Measurements from ENCODE around the gene AP3B1.

The AP3B1 gene

GRCh38 chr5:78005021-78005785, 289.3 kb downstream of the AP3B1 start:
- no peak for DNase-seq (ENCODE audit: low read depth in 2 of 2, low spot score in 1 of 2)

- DNase-seq (ENCODE audit: low read depth in 2 of 2, low spot score in 1 of 2), result no peak
These were observed 289.9 kb downstream of the AP3B1 start for GRCh38 chr5:78004559-78004958.

- no peak for DNase-seq (ENCODE audit: low read depth in 2 of 2, low spot score in 1 of 2)
These were observed 290.6 kb downstream of the AP3B1 start for GRCh38 chr5:78003919-78004318.

GRCh38 chr5:78003450-78003849, 291.0 kb downstream of the AP3B1 start:
- DNase-seq (ENCODE audit: low read depth in 2 of 2, low spot score in 1 of 2), result no peak

- DNase-seq (ENCODE audit: low read depth in 2 of 2, low spot score in 1 of 2), result no peak
These were observed 291.8 kb downstream of the AP3B1 start for GRCh38 chr5:78002690-78003089.

- no peak for DNase-seq (ENCODE audit: low read depth in 2 of 2, low spot score in 1 of 2)
These were observed 293.3 kb downstream of the AP3B1 start for GRCh38 chr5:78001197-78001596.

- DNase-seq (ENCODE audit: low read depth in 2 of 2, low spot score in 1 of 2), result no peak
These were observed 294.3 kb downstream of the AP3B1 start for GRCh38 chr5:78000191-78000590.

- DNase-seq (ENCODE audit: low read depth in 2 of 2, low spot score in 1 of 2), result no peak
These were observed 295.1 kb downstream of the AP3B1 start for GRCh38 chr5:77999399-77999798.

GRCh38 chr5:77996943-77997342, 297.6 kb downstream of the AP3B1 start:
- DNase-seq (ENCODE audit: low read depth in 2 of 2, low spot score in 1 of 2), result no peak

GRCh38 chr5:77995793-77996409, 298.6 kb downstream of the AP3B1 start:
- DNase-seq (ENCODE audit: low read depth in 2 of 2, low spot score in 1 of 2), result no peak

GRCh38 chr5:77994943-77995342, 299.6 kb downstream of the AP3B1 start:
- no peak for DNase-seq (ENCODE audit: low read depth in 2 of 2, low spot score in 1 of 2)

- DNase-seq (ENCODE audit: low read depth in 2 of 2, low spot score in 1 of 2), result no peak
These were observed 300.6 kb downstream of the AP3B1 start for GRCh38 chr5:77993855-77994318.

GRCh38 chr5:77993141-77993854, 301.2 kb downstream of the AP3B1 start:
- no peak for DNase-seq (ENCODE audit: low read depth in 2 of 2, low spot score in 1 of 2)

GRCh38 chr5:77991084-77991483, 303.4 kb downstream of the AP3B1 start:
- DNase-seq (ENCODE audit: low read depth in 2 of 2, low spot score in 1 of 2), result no peak

GRCh38 chr5:77990020-77990419, 304.5 kb downstream of the AP3B1 start:
- no peak for DNase-seq (ENCODE audit: low read depth in 2 of 2, low spot score in 1 of 2)

- no peak for DNase-seq (ENCODE audit: low read depth in 2 of 2, low spot score in 1 of 2)
These were observed 306.5 kb downstream of the AP3B1 start for GRCh38 chr5:77987988-77988387.

GRCh38 chr5:77987331-77987730, 307.2 kb downstream of the AP3B1 start:
- DNase-seq (ENCODE audit: low read depth in 2 of 2, low spot score in 1 of 2), result no peak

GRCh38 chr5:77986261-77986660, 308.2 kb downstream of the AP3B1 start:
- DNase-seq (ENCODE audit: low read depth in 2 of 2, low spot score in 1 of 2), result no peak

GRCh38 chr5:77985247-77985646, 309.3 kb downstream of the AP3B1 start:
- no peak for DNase-seq (ENCODE audit: low read depth in 2 of 2, low spot score in 1 of 2)

- DNase-seq (ENCODE audit: low read depth in 2 of 2, low spot score in 1 of 2), result no peak
These were observed 309.9 kb downstream of the AP3B1 start for GRCh38 chr5:77984587-77984986.

GRCh38 chr5:77983482-77984199, 310.9 kb downstream of the AP3B1 start:
- DNase-seq (ENCODE audit: low read depth in 2 of 2, low spot score in 1 of 2), result no peak

Data from stimulated activated CD8-positive, alpha-beta memory T cell treated with anti-CD3 and anti-CD28 coated beads, Interleukin-4, amount 100 ng/mL, for 1 hour (primary cell).